NCI-H446 (cell line): ENCODE results near the gene CYP26B1.
A peak's percentile ranks its signal among the peaks of the same experiment; 100 is the strongest.

ENCODE experiments used
- DNase-seq, 2 experiments: peaks; one replicate each; lab custom pipeline; 2025; lab: John Stamatoyannopoulos, UW

Gene CYP26B1

DNA sequence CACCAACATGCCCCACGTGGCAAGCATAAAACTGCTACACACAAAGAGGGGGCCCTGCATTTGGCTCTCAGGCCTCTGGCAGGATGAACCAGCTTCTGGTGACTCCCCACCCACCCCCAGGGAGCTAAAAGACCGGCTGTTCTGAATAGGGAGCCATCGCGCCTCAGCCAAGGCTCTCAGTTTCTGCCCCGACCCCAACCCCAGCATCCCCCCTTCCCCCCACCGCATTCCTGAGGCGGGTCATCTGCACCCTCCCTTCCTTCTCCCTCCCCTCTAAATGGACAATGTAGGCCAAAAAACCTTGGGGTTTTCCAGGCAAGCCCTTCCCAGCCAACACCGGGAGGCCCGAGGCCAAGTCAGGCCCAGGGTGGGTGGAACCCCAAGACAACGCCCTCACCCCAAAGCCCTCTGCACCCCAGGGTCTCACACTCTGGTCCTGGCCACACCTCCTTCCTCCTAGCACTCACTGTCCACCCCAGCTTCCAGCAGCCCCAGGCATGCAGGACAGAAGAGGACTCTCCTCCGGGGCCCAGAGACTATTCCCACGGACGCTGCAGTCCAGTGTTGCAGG, 5.7 kb downstream of the CYP26B1 start:
- no peak for DNase-seq

DNA sequence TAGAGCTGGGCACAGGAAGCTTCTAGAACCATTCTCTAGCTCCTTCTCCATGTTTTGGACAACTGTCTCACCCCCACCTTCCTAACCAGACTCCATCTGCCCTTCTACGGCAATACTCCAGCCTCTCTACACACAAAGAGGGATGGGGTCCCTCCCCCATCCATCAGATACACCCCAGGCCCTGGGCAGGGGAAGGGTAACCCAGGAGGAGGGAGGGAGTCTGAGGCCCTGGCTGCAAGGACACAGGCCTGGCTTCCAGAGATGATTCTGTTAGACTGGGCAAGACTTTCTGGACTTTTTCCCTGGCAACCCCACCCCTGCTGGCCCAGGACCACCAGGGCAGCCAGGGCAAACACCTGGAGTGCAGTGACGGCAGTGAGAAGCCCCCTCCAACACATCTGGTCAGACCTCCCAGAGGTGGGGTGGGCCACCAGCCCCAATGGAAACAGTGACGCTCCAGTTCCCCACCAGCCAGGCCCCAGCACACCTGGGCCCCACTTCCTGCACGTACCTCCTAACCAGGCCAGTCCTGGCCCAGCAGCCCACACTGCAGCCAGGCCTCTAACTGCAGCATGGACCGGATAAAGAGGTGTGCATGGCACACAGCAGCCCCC, 6.5 kb downstream of the CYP26B1 start:
- no peak for DNase-seq

DNA sequence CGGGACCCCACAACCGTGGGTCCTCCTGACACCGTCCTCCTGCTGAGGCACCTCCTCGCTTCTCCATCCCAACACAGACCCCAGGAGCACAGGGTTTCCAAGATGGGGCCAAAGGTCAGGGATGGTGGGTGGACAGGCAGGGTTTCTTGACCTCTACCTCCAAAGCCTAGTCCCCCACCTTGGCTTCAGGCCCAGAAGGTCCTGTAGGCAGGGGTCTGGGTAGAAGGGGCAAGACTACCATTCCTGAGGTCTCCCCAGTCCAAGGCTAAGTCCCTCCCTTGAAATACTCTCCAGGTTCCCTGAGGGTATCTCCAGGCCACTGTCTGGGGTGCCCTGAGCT, 7.1 kb downstream of the CYP26B1 start:
- DNase-seq, result no peak

DNA sequence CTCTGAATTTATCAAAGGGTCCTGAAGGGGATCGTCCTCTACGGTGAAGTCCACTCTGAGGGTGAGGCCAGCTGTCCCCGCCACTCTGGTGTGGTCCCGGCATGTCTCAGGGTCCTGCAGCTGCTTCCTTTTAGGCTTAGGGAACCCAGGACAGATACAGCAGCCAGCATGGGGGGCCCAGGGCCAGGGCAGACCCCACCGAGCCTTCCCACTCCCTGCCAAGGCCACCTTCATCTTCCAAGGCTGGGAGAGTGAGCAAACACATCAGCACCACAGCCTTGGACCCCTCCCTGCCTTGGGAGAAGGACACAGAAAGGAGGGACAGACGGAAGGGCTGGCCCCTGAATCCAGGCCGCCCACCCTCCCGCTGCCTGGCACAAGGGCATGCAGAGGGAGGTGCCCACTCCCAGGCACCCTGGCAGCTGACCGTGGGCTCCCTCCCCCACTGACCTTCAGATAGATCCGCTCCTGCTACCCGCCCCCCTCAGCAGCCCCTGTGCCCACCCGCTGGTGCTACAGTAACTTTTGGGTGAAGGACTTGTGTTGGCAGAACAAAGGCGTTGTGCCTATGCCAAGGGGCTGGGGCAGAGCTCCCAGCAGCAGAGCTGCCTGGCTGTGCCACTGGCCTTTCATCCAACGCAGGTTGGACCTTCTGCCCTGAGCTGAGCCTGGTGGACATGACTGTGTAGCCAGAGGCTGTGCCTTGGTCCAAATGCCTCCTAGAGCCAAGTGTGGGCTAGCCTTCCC, 7.6 kb downstream of the CYP26B1 start:
- DNase-seq, result no peak

DNA sequence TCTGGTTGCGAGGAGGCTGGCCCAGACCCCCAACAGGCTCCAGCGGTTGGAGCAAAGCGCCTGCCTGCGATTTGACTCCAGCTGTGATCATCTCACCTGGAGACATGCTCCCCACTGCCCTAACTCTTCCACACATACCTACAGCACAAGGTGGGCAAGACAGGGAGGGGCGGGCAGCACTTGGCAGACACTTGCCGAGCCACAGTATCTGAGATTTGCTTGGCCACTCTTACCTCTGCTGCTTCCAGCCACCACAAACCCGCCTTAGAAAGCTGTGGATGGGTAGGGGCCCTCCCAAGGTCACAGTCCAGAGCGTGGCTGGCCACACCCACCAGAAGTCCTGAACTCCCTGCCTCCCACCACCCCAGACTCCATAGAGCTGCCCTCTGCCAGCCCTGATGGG, 8.2 kb downstream of the CYP26B1 start:
- no peak for DNase-seq

DNA sequence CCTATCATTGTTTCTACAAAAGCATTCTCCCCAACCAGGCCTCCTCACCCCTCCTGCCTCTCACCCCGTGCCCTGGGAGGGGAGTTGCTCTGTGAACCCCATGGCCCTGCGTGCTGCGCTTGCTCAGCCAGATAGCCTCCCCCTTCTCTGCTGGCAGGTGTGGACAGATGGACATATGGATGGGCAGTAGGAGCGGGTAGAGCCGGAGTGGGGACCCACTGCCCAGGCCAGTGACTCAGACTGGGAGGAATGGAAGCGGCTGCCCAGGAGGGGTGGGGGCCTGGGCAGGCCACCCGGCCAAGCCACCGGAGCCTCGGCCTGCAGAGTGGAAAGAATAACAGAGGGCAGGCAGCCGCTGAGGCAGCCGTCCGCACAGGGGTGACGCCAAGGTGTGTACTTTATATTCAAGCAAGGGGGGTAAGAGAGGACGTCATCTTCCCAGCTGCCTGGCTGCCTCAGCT, 8.7 kb downstream of the CYP26B1 start:
- no peak for DNase-seq

DNA sequence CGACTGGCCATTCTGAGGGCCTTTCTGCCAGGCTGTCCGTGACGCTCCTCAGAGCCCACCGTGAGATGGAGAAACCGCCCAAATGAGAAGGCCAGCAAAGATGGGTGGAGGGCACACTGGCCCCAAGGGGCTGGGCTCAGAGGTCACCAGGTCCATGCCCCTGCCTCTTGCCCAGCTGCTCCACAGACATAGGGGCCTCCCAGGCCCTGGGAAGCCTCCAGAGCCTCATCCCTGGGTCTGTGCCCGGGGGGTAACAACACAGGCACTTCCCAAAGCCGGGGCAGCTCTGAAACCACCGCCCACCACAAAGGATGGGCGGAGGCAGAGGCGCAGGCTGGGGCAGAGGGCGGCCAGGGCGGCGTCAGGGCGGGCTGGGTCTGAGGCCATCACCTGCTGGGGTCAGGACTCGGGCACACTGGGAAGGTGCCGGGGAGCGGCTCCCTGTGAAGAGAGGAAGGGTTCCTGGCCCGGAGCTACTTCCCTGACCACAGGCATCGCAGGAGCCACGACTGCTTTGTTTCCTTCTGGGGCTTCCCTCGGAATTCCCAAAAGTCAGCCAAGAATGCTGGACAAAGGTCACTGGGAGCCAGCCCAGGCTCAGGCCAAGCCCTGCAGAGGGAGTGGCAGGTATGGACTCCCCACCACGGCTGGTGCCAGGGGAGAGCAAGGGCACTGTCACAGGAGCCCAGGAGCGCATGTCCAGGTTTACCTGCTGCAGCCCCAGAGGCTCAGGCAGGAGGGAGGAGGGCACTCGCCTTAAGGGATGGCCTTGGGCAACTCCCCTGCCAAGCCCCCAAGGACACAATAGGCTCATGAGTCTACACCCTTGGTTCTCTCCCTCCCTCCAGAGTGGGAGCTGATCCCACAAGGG, 9.4 kb downstream of the CYP26B1 start:
- DNase-seq, result no peak

DNA sequence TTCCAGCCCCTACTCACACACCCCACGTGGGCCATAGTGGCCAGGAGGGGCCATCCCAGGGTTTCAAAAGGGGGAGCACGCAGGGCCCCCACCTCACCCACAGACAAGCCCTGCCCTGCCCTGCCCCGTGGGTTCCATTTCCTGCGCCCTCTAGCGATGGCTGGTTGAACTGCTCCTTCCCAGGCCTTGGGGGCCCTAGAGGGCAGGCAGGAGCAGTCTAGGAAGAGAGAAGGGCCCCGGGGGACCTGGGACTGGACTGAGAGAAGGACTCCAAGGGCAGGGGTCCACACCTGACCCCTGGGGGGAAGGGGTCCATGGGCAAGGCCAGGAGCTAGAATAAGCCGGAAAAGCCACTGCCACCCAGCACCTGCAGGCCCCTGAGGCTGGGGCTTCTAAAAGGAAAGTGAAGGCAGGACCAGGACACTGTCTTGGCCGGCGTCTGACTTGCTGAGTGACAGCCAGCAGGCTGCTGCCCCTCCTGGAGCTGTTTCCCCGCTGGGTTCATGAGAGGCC, 10.1 kb downstream of the CYP26B1 start:
- DNase-seq, result peak in 1 of 2 experiments; percentile 35

DNA sequence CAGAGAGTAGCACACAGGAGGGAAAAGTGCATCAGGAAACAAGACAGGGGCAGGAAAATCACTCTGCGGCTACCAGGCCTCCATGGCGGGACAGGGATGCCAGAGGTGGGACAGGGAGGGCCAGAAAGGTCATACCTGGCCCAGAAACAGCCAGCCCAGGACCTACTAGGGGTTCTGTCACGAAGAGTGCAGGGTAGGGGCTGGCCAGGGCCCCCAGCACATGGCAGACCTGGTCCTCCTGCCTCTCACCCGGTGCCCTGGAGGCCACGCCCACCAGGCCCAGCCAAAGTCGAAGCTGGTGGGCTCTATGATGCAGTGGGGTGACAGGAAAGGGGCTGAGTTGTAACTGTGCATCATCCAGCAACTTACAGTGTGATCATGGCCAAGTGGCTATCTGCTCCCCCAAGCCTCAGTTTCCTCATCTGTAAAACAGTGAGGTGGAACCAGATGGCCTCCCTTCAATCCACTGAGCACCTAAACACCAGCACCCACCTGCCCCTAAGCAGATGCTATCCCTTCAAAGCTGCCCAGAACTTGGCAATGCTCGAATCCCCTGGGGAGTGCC, 10.6 kb downstream of the CYP26B1 start:
- DNase-seq, result no peak

DNA sequence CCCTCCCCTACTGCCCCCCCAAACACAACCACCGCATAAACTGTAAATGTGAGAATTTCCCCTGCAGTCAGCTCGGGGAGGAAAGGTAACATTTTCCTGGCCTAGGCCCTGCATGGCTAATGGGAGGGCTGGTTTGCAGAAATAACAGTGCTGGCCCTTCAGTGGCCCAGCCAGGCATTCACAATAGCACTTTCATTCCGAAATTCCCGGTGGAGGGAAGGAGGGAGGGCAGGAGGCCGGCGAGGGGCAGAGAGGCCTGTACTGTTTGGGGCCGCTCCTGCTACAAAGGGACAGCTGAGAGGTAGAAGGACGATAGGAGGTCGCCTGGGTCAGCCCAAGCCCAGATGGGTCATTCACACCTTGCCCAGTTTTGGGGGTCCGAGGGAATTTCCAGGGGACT, 11.3 kb downstream of the CYP26B1 start:
- DNase-seq, result no peak

DNA sequence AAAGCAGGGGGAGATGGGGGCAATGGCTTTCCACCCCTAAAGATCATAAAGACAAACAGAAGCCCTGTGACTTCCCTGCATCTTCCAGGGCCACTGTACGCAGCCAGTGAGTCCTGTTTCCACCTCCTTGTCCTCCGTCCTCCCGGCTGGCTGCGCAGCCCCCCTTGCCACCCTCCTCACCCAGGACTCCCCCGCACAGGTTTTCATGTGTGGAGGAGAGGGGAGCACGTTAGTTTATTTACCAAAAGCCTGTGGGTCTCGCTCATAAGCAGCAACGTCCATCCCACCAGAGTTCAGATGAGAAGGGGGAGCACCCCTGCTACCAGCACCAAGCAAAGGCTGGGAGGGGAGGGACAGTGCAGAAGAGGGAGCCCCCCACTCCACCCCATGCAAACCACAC, 11.7 kb downstream of the CYP26B1 start:
- DNase-seq, result no peak

DNA sequence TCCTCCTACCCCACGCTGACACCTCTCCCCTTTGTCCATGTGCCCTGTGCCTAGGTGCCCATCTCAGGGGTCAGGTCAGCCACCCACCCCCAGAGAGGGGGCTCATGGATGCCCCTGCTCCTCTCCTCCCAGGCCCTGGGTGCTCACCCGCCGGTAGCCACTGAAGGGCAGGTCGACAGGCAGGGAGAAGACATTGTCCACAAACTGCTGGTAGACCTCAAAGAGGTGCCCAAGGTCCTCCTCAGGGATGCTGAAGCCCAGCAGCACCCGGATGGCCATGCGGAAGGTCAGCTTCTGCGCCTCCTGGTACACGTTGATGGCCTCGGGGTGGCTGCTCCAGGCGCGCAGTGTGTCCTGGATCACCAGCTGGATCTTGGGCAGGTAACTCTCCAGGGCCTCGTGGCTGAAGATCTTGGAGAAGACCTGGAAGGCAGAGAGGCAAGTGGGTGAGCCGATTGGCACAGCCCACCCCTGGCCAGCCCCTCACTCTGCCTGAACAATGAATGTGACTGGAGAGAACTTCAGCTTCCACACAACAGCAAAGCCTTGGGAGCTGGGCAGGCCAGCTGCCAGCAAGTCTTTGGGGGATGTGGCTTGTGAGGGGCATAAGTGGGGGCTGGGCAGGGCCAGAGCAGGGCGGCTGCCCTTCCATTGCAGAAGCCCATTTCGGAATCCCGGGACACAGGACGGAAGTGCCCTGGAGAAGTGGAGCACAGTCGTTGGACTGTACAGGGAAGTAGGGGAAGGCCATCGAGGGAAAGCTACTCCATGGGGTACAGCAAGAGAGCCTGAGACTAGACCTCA, 12.5 kb downstream of the CYP26B1 start:
- no peak for DNase-seq

DNA sequence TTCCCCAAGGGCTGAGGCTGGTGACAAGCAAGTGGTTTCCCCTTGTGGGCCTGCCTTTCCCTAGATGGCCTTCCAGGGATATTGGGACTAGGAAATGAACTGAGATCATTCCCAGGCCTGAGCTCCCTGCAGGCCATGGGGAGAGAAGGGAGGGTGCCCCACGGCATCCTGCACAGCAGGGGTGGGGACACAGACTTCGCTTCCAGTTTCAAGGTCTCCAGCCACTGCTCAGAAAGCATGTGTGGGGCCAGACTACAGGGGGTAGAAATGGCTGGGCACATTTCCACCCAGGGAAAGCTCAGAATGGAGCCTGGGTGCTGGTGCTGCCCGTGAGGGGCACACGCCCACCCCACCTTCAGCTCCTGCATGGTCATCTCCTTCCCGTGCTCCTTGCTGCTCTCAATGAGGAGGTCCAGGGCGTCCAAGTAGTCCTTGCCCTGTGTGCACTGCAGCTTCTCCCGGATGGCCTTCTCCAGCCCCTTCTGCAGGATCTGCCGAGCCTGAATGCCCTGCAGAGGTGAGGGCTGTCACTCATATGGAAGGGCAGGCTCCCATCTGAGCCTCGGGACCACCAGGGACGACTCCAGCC, 13.2 kb downstream of the CYP26B1 start:
- no peak for DNase-seq

DNA sequence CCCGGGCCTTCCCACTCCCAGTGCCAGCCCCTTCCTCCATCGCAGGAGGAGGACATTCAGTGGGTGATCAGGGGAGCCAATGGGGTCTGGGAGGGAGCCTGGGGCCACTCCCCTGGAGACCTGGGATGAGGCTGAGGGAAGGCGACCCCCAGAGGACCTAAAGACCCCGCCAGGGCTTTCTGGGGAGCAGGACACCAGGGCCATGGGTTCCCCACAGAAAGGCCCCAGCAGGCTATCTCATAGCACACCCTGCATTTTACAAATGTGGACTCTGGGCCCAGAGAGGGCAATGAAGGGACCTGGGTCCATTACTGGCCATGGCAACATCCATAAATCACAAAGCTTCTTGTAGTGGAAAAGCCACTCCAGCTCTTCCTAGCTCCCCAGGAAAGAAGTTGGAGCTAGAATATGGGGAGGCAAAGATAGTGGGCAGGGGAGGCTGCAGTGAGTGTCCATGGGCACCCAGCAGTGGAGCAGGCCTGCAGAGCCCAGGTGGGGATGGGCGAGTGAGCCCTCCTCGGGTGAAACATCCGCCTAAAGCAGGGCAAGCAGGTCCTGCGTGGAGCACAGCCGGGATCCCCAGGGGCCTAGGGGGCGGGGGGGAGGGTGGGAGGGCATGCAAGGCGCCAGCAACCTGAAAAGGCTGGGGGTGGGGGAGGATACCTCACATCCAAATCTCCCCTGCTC, 13.8 kb downstream of the CYP26B1 start:
- DNase-seq, result no peak

DNA sequence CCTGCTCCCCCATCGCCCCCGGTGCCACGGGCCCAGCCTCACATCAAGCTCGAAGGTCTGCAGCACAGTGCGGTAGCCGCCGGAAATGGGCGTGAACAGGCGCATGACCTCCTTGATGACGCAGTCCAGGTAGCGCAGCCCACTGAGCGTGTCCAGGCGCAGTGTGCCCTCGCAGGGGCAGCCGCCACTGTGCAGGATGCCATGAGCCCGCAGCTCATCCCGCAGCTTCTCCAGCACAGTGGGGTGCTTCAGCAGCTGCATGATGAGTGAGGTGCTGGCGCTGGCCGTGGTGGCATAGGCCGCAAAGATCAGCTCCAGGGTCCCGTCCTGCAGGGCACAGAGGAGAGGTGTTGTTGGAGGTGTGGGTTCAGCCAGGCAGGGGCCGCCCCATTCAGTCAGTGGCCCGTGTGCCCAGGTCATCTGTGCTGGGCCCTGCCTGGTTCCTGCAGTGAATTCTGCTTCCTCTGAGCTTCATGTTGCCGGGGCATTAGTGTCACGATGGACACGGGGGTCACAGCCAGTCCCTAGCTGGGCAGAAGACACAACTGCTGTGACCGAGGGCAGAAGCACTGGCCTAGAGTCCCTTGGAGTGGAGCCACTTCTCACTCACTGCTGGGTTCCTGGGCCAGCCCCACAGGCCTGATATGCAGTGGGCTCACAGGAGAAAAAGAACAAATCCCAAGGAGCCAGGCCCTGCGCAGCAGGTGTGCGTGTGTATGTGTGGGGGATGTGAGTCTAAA, 14.5 kb downstream of the CYP26B1 start:
- DNase-seq, result no peak

DNA sequence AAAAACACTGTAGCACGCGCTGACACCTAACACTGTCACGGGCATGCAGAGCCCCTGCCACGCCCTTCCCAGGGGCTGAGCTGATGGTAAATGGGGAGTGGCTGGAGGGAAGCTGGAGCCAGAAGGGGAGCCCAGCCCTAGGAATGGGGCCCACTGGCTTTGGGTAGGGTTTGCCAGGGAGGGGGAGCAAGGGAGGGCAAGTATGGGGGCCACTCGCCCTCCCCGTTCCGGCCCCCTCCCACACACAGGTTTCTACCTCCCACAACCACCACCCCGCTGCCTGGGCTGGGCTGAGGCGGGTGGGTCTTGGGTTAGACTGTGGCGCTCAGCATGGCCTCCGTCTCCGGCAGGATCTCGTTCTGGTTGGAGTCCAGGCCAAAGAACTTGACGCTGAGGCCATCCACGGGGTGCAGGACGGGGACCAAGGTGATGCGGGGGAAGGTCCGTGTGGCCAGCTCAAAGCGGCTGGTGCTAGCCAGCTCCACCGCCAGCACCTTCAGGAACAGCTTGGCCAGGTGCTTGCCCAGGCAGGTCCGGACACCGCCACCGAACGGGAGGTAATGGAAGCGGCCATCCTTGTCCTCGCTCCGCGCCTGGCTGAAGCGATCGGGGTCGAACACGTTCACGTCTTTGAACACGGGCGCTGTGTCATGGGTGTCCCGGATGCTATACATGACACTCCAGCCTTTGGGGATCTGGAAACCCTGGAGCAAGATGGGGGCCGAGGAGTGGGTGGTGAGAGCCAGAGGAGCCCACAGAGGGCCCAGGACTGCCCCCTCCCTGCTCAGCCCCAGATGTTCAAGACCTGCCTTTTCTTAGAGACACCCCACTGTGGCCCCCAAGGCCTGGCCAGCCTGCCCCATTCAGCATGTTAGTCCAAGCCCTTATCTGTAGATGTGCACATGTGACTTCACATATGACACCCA, 15.5 kb downstream of the CYP26B1 start:
- DNase-seq, result no peak

DNA sequence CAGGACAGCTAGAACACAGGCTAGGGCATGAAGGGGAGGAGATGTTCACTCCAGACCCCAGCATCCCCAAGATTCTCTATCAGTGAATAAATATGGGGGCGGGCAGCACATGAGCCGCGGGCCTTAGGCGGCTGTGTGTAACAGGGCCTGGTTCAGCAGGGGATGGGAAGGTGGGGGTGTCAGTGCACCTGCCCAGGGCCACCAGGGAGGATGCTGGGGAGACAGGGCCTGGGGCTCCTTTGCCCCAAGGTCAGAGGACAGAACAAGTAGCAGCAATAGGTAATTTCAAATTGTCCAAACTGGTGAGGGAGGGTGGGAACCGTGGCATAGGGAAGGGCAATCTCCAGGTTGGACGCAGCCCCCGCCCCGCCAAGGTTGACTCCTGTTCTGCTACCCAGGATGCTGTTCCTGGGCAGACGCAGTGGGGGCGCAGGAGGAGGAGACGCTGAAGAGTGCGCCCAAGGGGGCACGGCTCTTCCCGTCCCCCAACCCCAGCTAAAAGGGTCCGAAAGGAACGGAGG, 16.2 kb downstream of the CYP26B1 start:
- no peak for DNase-seq
